Subcutaneous abdominal adipose tissue (tissue), 5 donors: ENCODE measurements around the gene MTHFR.

Source experiments
- H3K27ac ChIP-seq: one replicate; pipeline ENCODE4 v1.7.0; 2013; ENCODE audit warnings: low read depth, mild to moderate bottlenecking, inconsistent platforms, low read length, moderate library complexity
- H3K27me3 ChIP-seq, 5 donors: one replicate each; pipeline ENCODE4 v1.7.0; 2013; ENCODE audit warnings: low read length in 5 of 5, inconsistent platforms in 1 of 5; ENCODE audit not compliant: control insufficient read depth in 5 of 5, insufficient read depth in 4 of 5
- H3K36me3 ChIP-seq, 5 donors: one replicate each; pipeline ENCODE4 v1.7.0; 2013; ENCODE audit warnings: low read length in 5 of 5; ENCODE audit not compliant: control insufficient read depth in 5 of 5, insufficient read depth in 5 of 5
- H3K4me1 ChIP-seq, 5 donors: one replicate each; pipeline ENCODE4 v1.7.0; 2013; ENCODE audit warnings: low read length in 5 of 5, mild to moderate bottlenecking in 3 of 5, moderate library complexity in 1 of 5; ENCODE audit not compliant: control insufficient read depth in 5 of 5, insufficient read depth in 5 of 5
- H3K4me3 ChIP-seq, 5 donors: one replicate each; pipeline ENCODE4 v1.7.0; 2013; ENCODE audit warnings: low read length in 5 of 5, low read depth in 1 of 5
- H3K9ac ChIP-seq, 5 donors: one replicate each; pipeline ENCODE4 v1.7.0; 2013; ENCODE audit warnings: low read length in 5 of 5, mild to moderate bottlenecking in 4 of 5, moderate library complexity in 3 of 5
- H3K9me3 ChIP-seq, 5 donors: one replicate each; pipeline ENCODE4 v1.7.0; 2013; ENCODE audit warnings: low read length in 5 of 5; ENCODE audit not compliant: control insufficient read depth in 5 of 5
- donor health status: healthy.
- donor health status: healthy.
- donor health status: healthy.
- donor health status: healthy.
- donor health status: healthy.

The MTHFR gene

GRCh38 chr1:11782127-11782708, 23.5 kb downstream of the MTHFR start:
- H3K9me3 ChIP-seq: no peaks in the 10 kb centered on the region
- peaks cover 5 to 30% (median 16%) of the 10 kb centered on the region in 5 donors for H3K4me1 ChIP-seq
- H3K27me3 ChIP-seq: peaks cover 0 to 2% (median 0%) of the 10 kb centered on the region in 5 donors
- H3K36me3 ChIP-seq: no peaks in the 10 kb centered on the region
- H3K9ac ChIP-seq: no peak overlapping the region
- H3K27ac ChIP-seq: no peak overlapping the region
- no peak overlapping the region for H3K4me3 ChIP-seq

DNA sequence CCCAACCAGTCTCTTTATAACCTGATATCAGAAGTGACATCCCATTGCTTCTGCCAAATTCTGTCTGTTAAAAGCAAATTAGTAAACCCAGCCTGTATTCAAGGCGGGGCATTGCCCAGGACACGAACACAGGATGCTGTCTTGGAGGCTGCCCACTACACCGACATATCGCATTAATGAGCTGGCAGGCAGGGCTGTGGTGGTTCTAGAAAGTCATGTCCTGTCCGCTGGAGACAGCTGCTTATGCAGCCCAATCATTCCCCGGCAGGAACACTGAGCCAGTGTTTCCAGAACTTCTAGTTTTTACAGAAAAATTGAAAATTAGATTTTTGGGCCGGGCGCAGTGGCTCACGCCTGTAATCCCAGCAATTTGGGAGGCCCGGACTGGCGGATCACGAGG, 24.5 kb downstream of the MTHFR start:
- peaks cover 2 to 22% (median 12%) of the 10 kb centered on the region in 5 donors for H3K4me1 ChIP-seq
- H3K27ac ChIP-seq: no peak overlapping the region
- H3K4me3 ChIP-seq: no peak overlapping the region
- peaks cover 0 to 2% (median 0%) of the 10 kb centered on the region in 5 donors for H3K27me3 ChIP-seq
- no peak overlapping the region for H3K9ac ChIP-seq
- H3K36me3 ChIP-seq: no peaks in the 10 kb centered on the region
- no peaks in the 10 kb centered on the region for H3K9me3 ChIP-seq

DNA sequence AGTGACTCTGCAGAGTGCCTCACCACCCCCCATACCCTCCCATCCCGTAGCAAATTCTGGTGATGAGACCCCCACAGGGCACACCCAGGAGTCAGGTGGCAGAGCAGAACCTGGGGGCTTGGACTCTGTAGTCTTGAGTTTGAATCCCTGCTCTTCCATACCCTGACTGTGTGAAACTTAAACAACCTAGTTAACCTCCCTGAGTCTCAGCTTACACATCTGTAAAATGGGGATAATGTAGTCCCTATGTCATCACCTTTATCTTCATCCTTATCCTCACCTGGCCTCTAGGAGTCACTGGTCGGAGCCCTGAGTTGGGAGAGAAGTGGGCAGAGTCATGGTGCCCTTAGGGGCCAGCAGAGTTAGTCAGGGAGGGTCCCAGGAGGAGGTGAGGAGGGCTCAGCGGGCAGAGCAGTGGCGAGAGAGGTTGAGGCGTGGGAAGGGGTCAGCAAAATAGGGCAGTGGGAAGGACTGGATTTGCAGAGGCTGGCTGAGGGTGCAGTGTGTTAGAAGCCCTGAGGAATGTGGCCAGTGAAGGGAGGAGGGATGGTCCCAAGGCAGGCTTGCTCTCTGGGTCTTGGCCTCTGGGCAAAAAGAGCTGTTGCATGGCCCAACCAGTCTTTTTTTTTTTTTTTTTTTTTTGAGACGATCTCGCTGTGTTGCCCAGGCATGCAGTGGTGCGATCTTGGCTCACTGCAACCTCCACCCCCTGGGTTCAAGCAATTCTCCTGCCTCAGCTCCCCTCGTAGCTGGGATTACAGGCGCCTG, 25.2 kb downstream of the MTHFR start:
- Histone ChIP-seq H3K9me3 (no peaks in the 10 kb centered on the region), H3K27ac (no peak overlapping the region), H3K27me3 (peaks cover 0 to 2% (median 0%) of the 10 kb centered on the region in 5 donors), H3K36me3 (no peaks in the 10 kb centered on the region), H3K9ac (no peak overlapping the region), H3K4me3 (no peak overlapping the region), H3K4me1 (peaks cover 2 to 16% (median 12%) of the 10 kb centered on the region in 5 donors)

DNA sequence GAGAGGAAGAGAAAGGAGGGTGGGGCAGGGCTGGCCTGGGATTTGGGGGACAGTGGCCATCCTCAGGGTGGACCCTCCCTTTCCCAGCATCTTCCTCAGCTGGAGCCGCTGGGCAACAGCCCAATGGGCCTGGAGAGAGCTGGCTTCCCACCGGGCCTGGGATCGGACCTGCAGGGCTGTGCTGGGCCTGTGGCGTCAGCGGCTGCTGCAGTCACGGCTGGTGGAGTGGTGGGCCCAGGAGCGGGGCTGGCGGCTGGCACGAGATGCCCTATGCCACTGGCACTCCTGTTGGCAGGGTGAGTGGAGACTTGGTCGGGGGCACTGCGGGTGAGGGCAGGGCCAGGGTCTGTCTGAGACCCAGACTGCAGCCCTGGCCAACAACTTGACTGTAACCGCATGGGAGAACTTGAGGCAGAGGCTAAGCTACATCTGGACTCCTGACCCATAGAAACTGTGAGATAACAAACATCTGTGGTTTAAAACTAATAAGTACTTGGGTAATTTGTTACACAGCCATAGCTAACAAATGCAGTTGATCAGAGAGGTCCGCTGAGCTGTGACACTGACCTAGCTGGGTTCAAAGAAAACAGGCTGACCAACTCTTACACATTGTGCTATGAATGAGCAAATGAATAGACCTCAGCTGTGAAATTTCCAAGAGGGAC, 25.9 kb downstream of the MTHFR start:
- Histone ChIP-seq H3K9me3 (no peaks in the 10 kb centered on the region), H3K27ac (no peak overlapping the region), H3K36me3 (no peaks in the 10 kb centered on the region), H3K9ac (no peak overlapping the region), H3K4me1 (peaks cover 2 to 9% (median 4%) of the 10 kb centered on the region in 5 donors), H3K27me3 (peaks cover 0 to 2% (median 0%) of the 10 kb centered on the region in 5 donors), H3K4me3 (no peak overlapping the region)

GRCh38 chr1:11778844-11779623, 26.7 kb downstream of the MTHFR start:
- peaks cover 0 to 2% (median 0%) of the 10 kb centered on the region in 5 donors for H3K27me3 ChIP-seq
- H3K27ac ChIP-seq: no peak overlapping the region
- no peaks in the 10 kb centered on the region for H3K36me3 ChIP-seq
- peaks cover 0 to 2% (median 0%) of the 10 kb centered on the region in 5 donors for H3K4me1 ChIP-seq
- H3K9ac ChIP-seq: no peak overlapping the region
- H3K4me3 ChIP-seq: no peak overlapping the region
- H3K9me3 ChIP-seq: no peaks in the 10 kb centered on the region

DNA sequence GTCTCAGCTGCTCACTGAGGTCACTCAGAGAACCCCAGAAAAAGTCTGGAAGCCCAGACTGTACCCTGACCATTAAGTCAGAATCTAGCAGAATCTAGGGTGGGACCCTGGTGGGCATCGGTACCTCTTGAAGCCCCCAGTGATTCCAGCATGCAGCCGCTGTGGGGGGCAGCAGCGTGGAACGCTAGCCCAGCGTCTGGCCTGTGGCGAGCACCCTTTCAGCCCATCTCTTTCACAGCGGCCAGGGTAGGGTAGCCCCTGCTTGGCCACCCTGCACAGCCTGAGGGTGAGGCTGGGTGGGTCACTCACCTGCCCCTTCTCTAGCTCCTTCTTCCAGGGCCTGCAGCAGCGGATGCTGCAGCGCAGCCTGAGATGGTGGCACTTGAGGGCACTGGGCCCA, 27.4 kb downstream of the MTHFR start:
- no peaks in the 10 kb centered on the region for H3K9me3 ChIP-seq
- peaks cover 0 to 2% (median 0%) of the 10 kb centered on the region in 5 donors for H3K27me3 ChIP-seq
- H3K27ac ChIP-seq: no peak overlapping the region
- peaks cover 0 to 2% (median 0%) of the 10 kb centered on the region in 5 donors for H3K4me1 ChIP-seq
- H3K36me3 ChIP-seq: no peaks in the 10 kb centered on the region
- H3K4me3 ChIP-seq: no peak overlapping the region
- no peak overlapping the region for H3K9ac ChIP-seq

- H3K9ac ChIP-seq: no peak overlapping the region
- no peaks in the 10 kb centered on the region for H3K4me1 ChIP-seq
- H3K27ac ChIP-seq: no peak overlapping the region
- H3K27me3 ChIP-seq: peaks cover 0 to 2% (median 0%) of the 10 kb centered on the region in 5 donors
- H3K9me3 ChIP-seq: no peaks in the 10 kb centered on the region
- H3K36me3 ChIP-seq: no peaks in the 10 kb centered on the region
- no peak overlapping the region for H3K4me3 ChIP-seq
Observed at GRCh38 chr1:11777658-11778322, 28.0 kb downstream of the MTHFR start.

DNA sequence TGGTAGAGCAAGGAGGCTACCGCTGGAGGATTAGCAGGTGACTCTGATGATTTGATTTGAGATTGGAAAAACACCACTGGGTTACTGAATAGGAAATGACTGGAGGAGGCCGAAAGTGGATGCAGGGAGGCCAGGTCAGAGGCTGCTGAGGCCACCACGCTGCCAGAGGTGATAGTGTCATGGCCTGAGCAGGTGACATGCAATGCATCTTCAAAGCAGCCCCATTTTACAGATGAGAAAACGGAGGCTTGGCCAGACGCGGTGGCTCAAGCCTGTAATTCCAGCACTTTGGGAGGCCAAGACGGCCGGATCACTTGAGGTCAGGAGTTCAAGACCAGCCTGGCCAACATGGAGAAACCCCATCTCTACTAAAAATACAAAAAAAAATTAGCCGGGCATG, 31.0 kb downstream of the MTHFR start:
- H3K27ac ChIP-seq: no peak overlapping the region
- no peaks in the 10 kb centered on the region for H3K36me3 ChIP-seq
- peaks cover 0 to 6% (median 0%) of the 10 kb centered on the region in 5 donors for H3K27me3 ChIP-seq
- no peaks in the 10 kb centered on the region for H3K4me1 ChIP-seq
- H3K4me3 ChIP-seq: no peak overlapping the region
- H3K9me3 ChIP-seq: no peaks in the 10 kb centered on the region
- no peak overlapping the region for H3K9ac ChIP-seq

DNA sequence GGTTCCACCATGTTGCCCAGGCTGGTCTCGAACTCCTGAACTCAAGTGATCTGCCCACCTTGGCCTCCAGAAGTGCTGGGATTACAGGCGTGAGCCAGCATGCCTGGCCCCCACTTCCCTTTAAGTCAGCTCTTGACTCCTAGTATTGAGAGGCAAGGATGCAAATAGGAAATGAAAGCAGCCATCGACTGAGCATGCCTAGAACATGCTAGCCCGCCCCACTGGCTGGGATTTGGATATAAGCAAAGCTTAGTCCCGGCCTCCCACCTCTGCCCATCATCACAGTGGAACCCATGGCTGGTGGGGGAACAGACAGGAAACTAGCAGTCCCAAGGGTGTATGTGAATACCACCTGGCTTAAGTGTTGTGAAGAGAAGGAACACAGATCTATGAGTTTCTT, 33.3 kb downstream of the MTHFR start:
- H3K9ac ChIP-seq: no peak overlapping the region
- no peaks in the 10 kb centered on the region for H3K9me3 ChIP-seq
- H3K27ac ChIP-seq: no peak overlapping the region
- no peaks in the 10 kb centered on the region for H3K36me3 ChIP-seq
- no peak overlapping the region for H3K4me3 ChIP-seq
- H3K27me3 ChIP-seq: peaks cover 0 to 6% (median 0%) of the 10 kb centered on the region in 5 donors
- peaks cover 0 to 11% (median 3%) of the 10 kb centered on the region in 5 donors for H3K4me1 ChIP-seq
